Loucy (cell line): ENCODE data around the gene PMEPA1.

Experiments used
- CTCF ChIP-seq: fragments of 200-600 bp; sonication (generic); conservative IDR thresholded peaks from 2 replicates; pipeline ENCODE4 v1.5.1; 2014; ENCODE audit warnings: mild to moderate bottlenecking, antibody characterized with exemption, low read length
- EZH2phosphoT487 ChIP-seq: fragments of 200-600 bp; IDR thresholded peaks from 2 replicates; pipeline ENCODE4 v1.6.1; 2018; ENCODE audit warnings: antibody characterized with exemption, mild to moderate bottlenecking, moderate library complexity, borderline replicate concordance

DNA sequence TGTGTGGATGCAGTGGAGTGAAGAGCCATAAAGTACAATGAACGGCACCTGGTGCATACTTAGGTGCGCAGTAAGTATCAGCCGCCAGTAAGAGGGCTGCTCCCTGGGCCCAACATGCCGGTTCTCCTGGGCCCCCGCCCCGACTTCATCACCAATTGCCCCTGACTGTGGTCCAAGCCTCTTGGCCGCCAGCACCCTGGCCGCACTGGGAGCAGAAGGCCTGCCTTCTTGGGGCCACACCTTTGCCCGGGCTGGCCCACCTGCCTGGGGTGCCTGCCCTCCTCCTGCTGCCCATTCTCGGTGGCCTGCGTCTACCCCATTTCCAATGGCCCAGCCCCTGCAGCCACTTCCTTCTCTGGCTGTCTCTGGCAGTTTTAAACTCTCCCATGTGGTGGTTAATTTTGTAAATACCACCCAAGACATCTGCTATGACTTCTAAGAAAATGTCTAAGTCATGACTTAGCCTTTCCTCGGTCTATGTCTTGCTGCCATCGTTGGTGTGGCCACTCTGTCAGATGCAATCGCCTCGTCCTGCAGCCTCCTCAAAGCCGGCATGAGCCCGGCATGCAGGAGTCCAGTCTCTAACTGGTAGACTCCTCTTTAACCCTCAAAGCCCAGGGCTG, 36.8 kb downstream of the PMEPA1 start:
- TF ChIP-seq CTCF (no peak), EZH2phosphoT487 (no peak)
